Measurements from ENCODE around the gene EYS.
"Not testable (repeated sequence)": the region's sequence is repeated elsewhere in the genome, so short reads cannot be mapped to it uniquely, and the experiment has no call there.

Gene EYS

DNA sequence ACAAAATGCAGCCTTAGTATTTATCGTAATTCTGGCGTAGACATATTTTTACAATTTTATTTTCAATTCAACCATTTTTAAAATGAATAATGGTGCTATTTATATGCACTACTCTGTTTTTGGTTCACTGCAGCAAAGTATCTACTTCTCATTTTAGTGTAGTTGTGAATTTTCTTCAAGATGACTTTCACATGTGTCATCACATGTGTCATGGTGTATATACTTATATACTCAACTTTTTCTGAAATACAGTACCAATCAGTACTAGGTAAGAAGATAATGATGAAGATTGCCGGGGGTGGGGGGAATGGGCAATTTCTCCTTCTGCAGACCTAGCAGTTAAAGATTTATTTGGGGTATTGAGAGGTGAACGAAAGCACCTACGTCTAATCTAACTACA, 1436.9 kb downstream of the EYS start:
- DNase-seq: no peak

- no peak for DNase-seq
These were observed 1440.6 kb downstream of the EYS start for GRCh38 chr6:64266351-64266821.

GRCh38 chr6:64263778-64264177, 1443.2 kb downstream of the EYS start:
- no peak for DNase-seq

DNA sequence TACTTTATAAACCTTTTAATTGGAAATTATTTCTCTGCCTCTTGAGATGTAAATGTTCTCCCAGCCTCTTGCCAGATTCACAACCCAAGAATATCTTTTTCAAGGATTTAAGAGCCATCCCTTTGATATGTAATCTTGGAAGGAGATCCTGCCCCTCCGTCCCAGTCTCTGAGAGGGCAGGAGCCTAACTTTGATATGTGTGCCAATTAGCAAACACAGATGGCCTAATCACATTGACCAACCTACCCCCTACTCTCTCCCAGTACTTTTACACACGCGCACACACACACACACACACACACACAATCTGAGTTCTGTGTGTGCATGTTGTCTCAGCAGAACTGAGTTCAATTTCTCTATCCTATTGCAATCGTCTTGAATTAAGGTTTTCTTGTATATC, 1447.7 kb downstream of the EYS start:
- DNase-seq: no peak

DNA sequence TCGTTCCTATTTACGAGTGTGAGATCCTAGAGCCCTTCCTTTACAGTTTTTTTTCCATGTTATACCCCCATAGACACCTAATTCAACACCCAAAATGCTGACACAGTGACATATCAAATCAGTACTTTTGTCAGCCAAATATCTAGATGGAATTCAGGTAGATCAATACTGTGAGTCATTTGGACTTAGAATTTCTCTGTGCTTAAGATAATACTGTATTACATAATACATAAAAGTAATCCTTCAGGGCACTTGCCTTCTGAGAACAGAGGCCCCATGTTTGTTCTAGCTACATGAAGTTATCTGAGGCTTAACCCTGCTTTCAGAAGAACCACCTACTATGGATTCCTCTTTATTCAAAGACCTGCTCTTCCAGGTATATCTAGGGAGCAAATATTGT, 1448.3 kb downstream of the EYS start:
- no peak for DNase-seq

DNA sequence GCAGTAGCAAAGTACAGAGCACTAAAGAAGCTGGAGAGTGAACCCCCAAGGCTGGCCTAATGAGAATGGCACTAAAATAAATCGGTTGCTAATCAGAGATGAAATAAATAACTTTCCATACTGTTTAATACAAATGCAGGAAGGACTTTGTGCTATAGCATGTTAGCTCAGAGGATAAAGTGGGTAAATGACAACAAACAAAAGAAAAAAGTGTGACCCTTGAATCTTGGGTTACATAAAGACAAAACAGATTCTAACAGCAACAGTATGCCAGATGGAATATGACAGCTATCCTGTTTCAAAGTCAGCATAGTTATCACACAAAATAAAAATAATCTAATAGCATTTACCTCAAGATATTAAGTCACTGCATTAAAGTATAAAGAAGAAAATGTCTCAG, 1448.7 kb downstream of the EYS start:
- no peak for DNase-seq

- no peak for DNase-seq
These were observed 1449.4 kb downstream of the EYS start for GRCh38 chr6:64257586-64257985.

GRCh38 chr6:64256483-64256882, 1450.5 kb downstream of the EYS start:
- DNase-seq: no peak

DNA sequence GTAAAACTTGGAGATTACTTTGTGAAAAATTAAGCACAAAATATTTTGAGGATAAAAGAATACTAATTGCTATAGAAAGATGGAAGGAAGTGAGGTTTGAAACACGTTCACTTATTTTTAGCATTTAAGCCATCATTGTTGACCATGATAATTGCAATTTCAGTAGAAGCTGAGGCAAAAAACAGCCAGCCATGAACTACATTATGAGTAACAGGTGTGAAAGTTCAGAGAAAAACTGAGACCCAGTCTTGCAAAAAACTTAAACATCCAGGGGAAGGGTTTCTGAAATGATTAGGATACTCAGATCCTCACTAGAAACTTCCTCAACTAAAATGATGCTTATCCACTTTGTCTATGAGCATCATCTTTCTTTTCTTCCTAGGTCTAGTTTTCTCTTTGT, 1452.0 kb downstream of the EYS start:
- DNase-seq: no peak

DNA sequence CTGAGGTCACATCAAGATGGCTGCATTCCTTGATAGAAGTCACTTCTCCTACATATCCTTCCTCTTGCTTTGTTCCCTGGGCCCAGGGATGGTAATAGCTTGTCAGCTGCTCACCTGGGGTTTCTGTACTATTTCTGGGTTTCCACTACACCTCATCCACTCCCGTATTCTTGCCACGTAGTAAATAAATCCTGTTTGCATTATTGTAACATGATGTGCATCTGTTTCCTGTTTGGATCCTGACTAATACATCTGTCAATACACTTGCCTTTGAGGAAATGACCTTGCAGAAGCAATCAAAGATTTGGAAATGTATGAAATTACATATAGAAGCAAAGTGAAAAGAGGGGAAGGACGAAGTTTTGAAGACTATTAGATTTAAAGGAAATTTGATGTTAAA, 1452.5 kb downstream of the EYS start:
- DNase-seq: no peak

- no peak for DNase-seq
These were observed 1454.8 kb downstream of the EYS start for GRCh38 chr6:64252256-64252655.

GRCh38 chr6:64250126-64250525, 1456.9 kb downstream of the EYS start:
- DNase-seq: no peak

DNA sequence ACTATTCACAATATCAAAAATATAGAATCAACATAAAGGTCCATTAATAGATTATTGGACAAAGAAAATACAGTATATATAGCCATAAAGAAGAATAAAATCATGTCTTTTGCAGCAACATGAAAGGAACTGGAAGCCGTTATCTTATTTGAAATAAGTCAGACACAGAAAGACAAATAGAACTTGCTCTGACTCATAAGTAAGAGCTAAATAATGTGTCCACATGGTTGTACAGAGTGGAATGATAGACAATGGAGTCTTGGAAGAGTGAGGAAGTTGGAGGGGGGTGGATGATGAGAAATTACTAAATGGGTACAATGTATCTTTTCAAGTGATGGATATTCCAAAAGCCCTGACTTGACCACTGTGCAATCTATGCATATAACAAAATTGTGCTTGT, 1457.9 kb downstream of the EYS start:
- no peak for DNase-seq

DNA sequence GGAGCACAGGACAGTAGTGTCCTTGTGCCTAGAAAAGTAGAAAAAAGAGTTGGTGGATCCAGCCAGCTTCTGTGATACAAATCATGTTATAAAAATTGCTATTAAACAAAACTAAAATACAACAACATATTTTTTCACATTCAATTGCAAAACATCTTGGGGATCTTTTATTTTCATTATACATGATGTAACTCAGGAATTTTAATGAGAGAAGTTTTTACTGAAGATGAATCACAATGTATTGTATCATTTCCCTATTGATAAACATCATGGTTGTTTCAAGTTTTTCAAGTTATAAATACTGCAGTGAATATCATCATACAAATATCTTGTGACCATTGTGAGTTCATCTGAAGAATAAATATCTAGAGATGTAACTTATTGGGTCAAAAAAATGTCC, 1463.4 kb downstream of the EYS start:
- DNase-seq: no peak

- not testable (repeated sequence) for DNase-seq
These were observed 1468.1 kb downstream of the EYS start for GRCh38 chr6:64238908-64239307.

GRCh38 chr6:64238071-64238470, 1469.0 kb downstream of the EYS start:
- no peak for DNase-seq

DNA sequence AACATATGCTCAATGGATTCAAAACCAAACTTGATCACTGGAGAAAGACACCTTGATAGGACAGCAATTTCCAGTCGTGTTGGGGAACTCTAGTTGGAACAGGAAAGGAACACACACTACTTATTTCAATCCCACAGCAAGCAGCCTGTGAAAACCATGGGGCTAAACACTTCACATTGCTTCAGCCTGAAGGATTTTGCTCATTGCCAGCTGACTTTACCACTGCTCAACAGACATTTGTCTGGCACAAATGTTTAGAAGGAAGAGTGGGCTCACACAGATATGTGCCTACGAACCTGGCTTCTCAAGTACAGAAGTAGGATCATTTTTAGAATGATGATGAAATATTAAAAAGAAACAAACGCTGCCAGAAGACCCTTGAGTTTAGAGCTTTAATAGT, 1473.3 kb downstream of the EYS start:
- DNase-seq: no peak

DNA sequence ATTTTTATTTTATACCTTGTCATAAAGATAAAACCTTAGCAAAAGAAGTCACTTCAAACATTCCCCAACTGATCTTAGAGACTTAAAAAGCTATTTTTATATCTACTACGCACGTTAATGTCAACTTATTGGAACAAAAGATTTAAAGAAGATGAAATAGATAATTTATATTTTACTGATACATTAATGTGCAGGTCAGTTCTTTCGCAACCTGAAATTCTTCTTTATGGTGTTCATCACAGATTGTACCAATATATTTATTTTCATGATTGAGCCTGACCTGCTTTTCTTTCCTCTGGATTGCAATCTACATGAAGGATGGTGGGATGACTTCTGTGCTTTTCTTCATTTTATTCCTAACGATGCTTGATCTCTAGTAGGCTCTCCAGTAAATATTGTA, 1475.1 kb downstream of the EYS start:
- no peak for DNase-seq

DNA sequence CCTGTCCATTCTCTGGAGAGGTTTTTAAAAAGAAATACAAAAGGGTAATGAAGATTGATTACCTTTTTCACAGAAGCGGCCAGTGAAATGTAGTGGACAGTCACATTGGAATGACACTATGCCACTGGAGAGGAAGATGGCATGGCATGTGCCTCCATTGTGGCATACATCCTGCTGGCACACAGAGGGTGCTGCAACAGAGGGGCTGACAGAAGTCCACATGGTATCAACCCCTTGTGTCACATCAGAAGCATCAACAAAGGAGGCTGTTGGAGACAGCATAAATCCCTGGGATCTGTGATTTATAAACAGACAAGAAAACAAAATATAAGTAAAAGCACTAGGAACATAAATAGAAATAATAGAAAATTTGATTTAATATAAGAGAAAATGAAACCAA, 1476.5 kb downstream of the EYS start:
- no peak for DNase-seq

GRCh38 chr6:64227863-64228262, 1479.2 kb downstream of the EYS start:
- no peak for DNase-seq

- no peak for DNase-seq
These were observed 1481.5 kb downstream of the EYS start for GRCh38 chr6:64225503-64225902.

DNA sequence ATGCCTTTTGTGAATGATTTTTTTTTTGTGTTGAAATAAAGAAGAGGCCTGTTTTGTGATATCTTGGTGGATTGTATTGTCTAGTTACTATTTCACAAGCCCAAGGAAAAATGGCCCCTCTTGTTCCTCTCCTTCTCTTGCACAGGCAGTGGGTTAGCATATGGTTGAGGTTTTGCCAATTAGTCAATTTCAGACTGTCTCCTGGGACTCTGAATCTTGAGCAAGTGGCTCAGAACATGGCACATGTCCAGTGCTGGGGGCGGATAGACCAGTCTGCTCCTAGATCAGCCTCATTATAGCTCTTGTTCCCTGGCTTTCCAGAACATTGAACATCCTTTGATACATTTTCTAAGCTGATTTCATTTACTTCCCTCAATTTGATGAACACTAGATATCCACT, 1482.2 kb downstream of the EYS start:
- DNase-seq: no peak

DNA sequence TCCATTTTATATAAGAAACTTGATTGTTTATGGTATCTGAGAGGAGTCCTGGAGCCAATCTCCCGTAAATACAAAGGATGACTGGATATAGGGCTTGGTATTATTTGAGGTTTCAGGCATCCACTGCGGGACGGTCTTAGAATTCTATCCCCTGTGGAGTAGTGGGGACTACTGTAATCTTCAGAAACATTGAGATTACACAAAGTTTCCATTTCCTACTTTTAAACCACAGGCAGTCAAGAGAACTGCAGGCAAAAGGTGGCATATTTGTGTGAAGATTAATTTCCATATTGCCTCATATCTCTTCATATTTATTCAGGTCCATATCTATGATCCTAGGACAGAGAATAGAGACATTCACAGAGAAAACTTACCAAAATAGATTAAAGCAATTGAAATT, 1485.2 kb downstream of the EYS start:
- no peak for DNase-seq

DNA sequence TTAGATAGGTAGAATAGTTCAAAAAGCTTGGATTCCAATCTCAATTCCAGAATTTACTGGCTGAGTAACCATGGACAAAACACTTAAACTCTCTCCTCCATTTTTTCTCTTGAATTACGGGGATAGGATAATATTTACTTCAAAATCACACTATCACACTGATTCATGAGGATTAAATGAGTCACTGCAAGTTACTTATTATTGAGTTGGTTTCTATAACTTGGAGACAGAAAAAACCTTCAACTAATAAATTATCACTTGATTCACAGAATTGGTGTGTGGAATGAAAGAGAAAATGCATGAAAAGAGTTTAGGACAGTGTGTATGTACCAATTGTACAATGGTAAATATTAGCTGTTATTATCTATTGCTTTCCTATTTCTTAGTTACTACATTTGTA, 1486.2 kb downstream of the EYS start:
- no peak for DNase-seq

DNA sequence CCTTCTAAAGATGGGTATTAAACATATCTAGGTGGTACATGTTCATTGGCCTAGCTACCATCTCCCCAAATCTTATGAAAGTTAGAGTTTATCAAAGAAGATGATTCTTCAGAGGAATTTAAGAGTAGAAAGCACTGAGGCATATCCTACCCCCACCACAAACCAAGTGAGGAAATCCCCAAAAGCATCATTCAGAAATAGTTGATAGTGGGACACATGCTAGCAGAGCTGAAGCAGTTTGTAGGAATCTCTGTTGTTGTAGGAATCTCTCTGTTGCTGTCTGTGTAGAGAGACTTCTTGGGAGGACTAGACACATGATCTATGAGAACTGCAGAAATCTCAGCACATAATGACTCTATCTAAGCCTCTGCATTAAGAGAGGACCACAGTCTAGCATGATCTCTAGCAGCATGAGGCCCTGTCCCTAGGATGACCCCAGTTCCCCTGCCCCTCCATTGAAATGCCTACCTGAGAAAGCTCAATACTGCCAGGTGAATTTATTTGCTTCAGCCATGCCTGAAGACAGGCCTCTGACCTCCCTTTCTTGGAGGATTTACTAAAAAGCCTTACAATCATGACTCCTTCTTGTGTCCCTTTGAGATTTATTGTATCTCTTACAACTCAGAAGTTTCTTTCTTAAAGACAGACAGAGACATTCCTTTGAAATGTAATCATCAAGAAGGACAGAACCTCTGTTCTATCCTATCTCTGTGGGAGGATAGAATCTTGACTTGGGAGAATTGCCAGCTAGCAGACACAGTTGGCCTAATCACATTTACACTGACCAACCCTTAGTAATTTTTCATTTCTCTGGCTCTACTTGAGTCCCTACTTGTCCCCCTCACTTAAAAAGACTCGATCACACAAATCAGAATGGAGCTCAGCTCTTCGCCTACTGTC, 1489.1 kb downstream of the EYS start:
- no peak for DNase-seq

Data from CD4-positive, alpha-beta T cell treated with Interleukin-6 for 4 hours (primary cell).